Naive thymus-derived CD4-positive, alpha-beta T cell (primary cell): Measurements from ENCODE around the gene TATDN3. TPM values are rescaled to one million over a fixed set of nuclear protein-coding genes. Genes with fewer than 3 reads are reported as not detected.

Experiments
- polyA plus RNA-seq, 2 donors: library from polyadenylated mRNA; unstranded; fragments of 300-500 nt; fragmentation: Illumina TruSeq; gene quantifications; one replicate each; pipeline ENCODE4 v1.2.3, GENCODE V29; 2021
- total RNA-seq, 6 experiments: library from RNA in 5 of 6; stranded (reverse) in 5 of 6; gene quantifications; 1 replicate in 5 of 6; 2 replicates in 1 of 6; pipeline ENCODE4 v1.2.3 and lab custom pipeline; 2021 to 2026

The TATDN3 gene
- total and polyA plus RNA-seq, 7 experiments from 2014 or later: 10.0 to 19.2 (median 15.3) TPM

Other genes starting within 250 kb of the TATDN3 start
- gene ATF3, start 183.1 kb upstream of the TATDN3 start, total RNA-seq: 10 to 100 TPM in 3 of 5 experiments, under 1 TPM in 2; 0.57 to 83.4 (median 12.5) TPM
- not detected for gene ATF3, start 183.1 kb upstream of the TATDN3 start, polyA plus RNA-seq
- gene BATF3, start 92.1 kb upstream of the TATDN3 start, total RNA-seq: 10 to 100 TPM in 1 of 5 experiments, 1 to 10 TPM in 3, under 1 TPM in 1; 0.27 to 40.2 (median 1.2) TPM
- under 1 TPM; 0.69 to 0.98 TPM for gene BATF3, start 92.1 kb upstream of the TATDN3 start, polyA plus RNA-seq
- 10 to 100 TPM; 22.3 to 42.3 (median 37.7) TPM for gene NSL1, start 117 bp upstream of the TATDN3 start, total RNA-seq
- 10 to 100 TPM; 77.4 to 79.3 TPM for gene NSL1, start 117 bp upstream of the TATDN3 start, polyA plus RNA-seq
- not detected for gene SPATA45, start 55.8 kb downstream of the TATDN3 start, total RNA-seq
- gene SPATA45, start 55.8 kb downstream of the TATDN3 start, polyA plus RNA-seq: not detected
- gene FLVCR1, start 66.4 kb downstream of the TATDN3 start, total RNA-seq: 10 to 100 TPM in 2 of 5 experiments, 1 to 10 TPM in 3; 7.4 to 12.2 (median 8.2) TPM
- gene FLVCR1, start 66.4 kb downstream of the TATDN3 start, polyA plus RNA-seq: 1 to 10 TPM; 2.3 to 2.6 TPM
- gene VASH2, start 158.6 kb downstream of the TATDN3 start, total RNA-seq: 1 to 10 TPM in 1 of 5 experiments, under 1 TPM in 1, not detected in 3; 0.73 to 1.1 TPM
- not detected for gene VASH2, start 158.6 kb downstream of the TATDN3 start, polyA plus RNA-seq
- gene ANGEL2, start 224.0 kb downstream of the TATDN3 start, total RNA-seq: 10 to 100 TPM; 57.8 to 96.5 (median 63.4) TPM
- 10 to 100 TPM; 22.2 to 25.7 TPM for gene ANGEL2, start 224.0 kb downstream of the TATDN3 start, polyA plus RNA-seq